Measurements from ENCODE around the gene TRIM29. TPM values are rescaled to one million over a fixed set of nuclear protein-coding genes. Genes with fewer than 3 reads are reported as not detected.

TRIM29 gene
- total RNA-seq, 4 donors from 2014 or later, result 7.8 to 33.3 (median 9.1) TPM

DNA sequence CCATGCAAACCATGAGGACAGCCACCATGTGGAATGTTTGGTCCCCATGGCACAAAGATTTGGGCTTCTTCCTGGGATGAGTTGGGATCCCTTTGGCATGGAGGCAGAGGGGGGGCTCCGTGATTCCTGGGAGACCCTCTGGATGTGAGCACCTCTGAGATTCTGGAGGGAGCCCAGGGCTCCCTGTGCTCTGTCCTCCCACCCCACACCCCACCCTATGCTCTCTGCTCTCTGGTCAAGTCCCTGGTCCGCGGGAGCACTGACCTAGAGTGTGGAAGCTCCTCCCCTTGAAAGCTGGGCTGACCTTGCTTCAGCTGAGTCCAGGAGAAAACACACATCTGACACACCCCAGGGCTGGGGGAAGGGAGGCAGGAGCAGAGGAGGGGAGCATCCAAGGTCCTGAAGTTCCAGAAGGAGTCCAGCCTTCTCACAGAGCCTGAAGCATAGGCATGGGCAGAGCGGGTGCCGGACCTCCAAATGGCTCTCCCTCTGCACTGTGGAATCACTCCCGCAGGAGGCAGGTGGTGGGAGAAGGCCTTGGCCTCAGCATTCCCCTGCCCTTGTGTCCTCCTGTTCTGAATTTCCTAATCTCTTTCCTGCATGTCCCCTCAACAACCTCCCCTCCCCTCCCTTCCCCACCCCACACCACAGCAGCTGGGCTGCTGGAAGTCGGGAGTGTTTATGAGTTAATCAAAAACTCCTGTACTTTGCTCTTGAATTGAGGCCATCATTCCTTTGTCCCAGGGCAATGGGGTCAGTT, 47.2 kb upstream of the TRIM29 start:
- Histone ChIP-seq H3K36me3 (no peaks in the 10 kb centered on the region), H3K27ac (peak overlapping the region; percentile 57 to 97 (median 88)), H3K9me3 (no peaks in the 10 kb centered on the region), H3K4me3 (peak overlapping the region in 2 of 4 donors; percentile 42 to 52), H3K4me1 (peaks cover 0 to 74% (median 25%) of the 10 kb centered on the region in 4 donors), H3K27me3 (no peaks in the 10 kb centered on the region)
- peak in 2 of 3 donors; percentile 86 to 89 for DNase-seq
- TF ChIP-seq POLR2A (IDR thresholded peaks at IDR 0.05), result peak; percentile 61 to 82
- TF ChIP-seq, protein P1, sequence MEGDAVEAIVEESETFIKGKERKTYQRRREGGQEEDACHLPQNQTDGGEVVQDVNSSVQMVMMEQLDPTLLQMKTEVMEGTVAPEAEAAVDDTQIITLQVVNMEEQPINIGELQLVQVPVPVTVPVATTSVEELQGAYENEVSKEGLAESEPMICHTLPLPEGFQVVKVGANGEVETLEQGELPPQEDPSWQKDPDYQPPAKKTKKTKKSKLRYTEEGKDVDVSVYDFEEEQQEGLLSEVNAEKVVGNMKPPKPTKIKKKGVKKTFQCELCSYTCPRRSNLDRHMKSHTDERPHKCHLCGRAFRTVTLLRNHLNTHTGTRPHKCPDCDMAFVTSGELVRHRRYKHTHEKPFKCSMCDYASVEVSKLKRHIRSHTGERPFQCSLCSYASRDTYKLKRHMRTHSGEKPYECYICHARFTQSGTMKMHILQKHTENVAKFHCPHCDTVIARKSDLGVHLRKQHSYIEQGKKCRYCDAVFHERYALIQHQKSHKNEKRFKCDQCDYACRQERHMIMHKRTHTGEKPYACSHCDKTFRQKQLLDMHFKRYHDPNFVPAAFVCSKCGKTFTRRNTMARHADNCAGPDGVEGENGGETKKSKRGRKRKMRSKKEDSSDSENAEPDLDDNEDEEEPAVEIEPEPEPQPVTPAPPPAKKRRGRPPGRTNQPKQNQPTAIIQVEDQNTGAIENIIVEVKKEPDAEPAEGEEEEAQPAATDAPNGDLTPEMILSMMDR (IDR thresholded peaks at IDR 0.05), result peak in 1 of 6 experiments; percentile 12

- H3K4me1 ChIP-seq, result peaks cover 0 to 74% (median 25%) of the 10 kb centered on the region in 4 donors
- H3K27me3 ChIP-seq, result no peaks in the 10 kb centered on the region
- H3K9me3 ChIP-seq, result no peaks in the 10 kb centered on the region
- peak overlapping the region; percentile 57 to 97 (median 88) for H3K27ac ChIP-seq
- H3K36me3 ChIP-seq, result no peaks in the 10 kb centered on the region
- peak in 1 of 3 donors; percentile 53 for DNase-seq
- H3K4me3 ChIP-seq, result peak overlapping the region in 2 of 4 donors; percentile 42 to 52
- TF ChIP-seq POLR2A (IDR thresholded peaks at IDR 0.05), result no peak
- TF ChIP-seq, protein P1 (IDR thresholded peaks at IDR 0.05), result no peak
Observed at GRCh38 chr11:120184371-120184945, 46.5 kb upstream of the TRIM29 start.

- H3K27me3 ChIP-seq, result no peaks in the 10 kb centered on the region
- H3K27ac ChIP-seq, result peak overlapping the region; percentile 57 to 97 (median 88)
- DNase-seq, result no peak
- H3K4me3 ChIP-seq, result peak overlapping the region in 2 of 4 donors; percentile 42 to 52
- no peaks in the 10 kb centered on the region for H3K36me3 ChIP-seq
- H3K9me3 ChIP-seq, result no peaks in the 10 kb centered on the region
- no peak for TF ChIP-seq POLR2A (IDR thresholded peaks at IDR 0.05)
- TF ChIP-seq, protein P1 (IDR thresholded peaks at IDR 0.05), result no peak
- H3K4me1 ChIP-seq, result peaks cover 0 to 67% (median 25%) of the 10 kb centered on the region in 4 donors
Observed at GRCh38 chr11:120183701-120184141, 45.8 kb upstream of the TRIM29 start.

- H3K36me3 ChIP-seq, result no peaks in the 10 kb centered on the region
- H3K9me3 ChIP-seq, result no peaks in the 10 kb centered on the region
- H3K27me3 ChIP-seq, result no peaks in the 10 kb centered on the region
- H3K27ac ChIP-seq, result peak overlapping the region; percentile 21 to 97 (median 88)
- peaks cover 0 to 59% (median 23%) of the 10 kb centered on the region in 4 donors for H3K4me1 ChIP-seq
- H3K4me3 ChIP-seq, result peak overlapping the region in 2 of 4 donors; percentile 42 to 52
- TF ChIP-seq POLR2A (IDR thresholded peaks at IDR 0.05), result peak in 1 of 2 donors; percentile 80
- TF ChIP-seq, protein P1 (IDR thresholded peaks at IDR 0.05), result peak in 4 of 6 experiments; percentile 25 to 70 (median 66)
- peak in 2 of 3 donors; percentile 75 to 86 for DNase-seq
Observed at GRCh38 chr11:120182790-120183491, 45.0 kb upstream of the TRIM29 start.

DNA sequence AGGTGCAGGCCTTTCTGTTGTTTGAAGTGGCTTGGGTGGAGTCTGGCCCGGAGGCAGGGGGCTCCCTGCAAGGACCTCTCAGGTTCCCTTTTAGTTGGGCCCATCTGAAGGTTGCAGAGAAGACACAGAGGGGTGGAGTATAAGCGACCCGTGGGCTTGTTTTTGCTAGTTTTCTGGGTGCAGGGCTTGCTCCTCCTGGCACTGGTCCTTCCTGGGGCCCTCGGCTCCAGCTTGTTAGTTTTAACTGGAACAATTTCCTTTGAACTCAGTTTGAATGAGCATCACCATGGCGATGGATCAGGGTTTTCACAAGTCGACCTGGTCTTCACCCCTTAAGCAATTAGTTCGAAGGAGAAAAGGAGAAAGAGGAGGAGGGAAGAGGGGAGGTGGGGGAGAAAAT, 44.5 kb upstream of the TRIM29 start:
- no peak for TF ChIP-seq POLR2A (IDR thresholded peaks at IDR 0.05)
- TF ChIP-seq, protein P1 (IDR thresholded peaks at IDR 0.05), result no peak
- H3K36me3 ChIP-seq, result no peaks in the 10 kb centered on the region
- no peak overlapping the region for H3K4me3 ChIP-seq
- peaks cover 0 to 53% (median 21%) of the 10 kb centered on the region in 4 donors for H3K4me1 ChIP-seq
- H3K9me3 ChIP-seq, result no peaks in the 10 kb centered on the region
- H3K27ac ChIP-seq, result peak overlapping the region in 3 of 4 donors; percentile 79 to 97 (median 96)
- no peak for DNase-seq
- H3K27me3 ChIP-seq, result no peaks in the 10 kb centered on the region
